Measurements from ENCODE around the gene PRPS1L1.

PRPS1L1 gene

DNA sequence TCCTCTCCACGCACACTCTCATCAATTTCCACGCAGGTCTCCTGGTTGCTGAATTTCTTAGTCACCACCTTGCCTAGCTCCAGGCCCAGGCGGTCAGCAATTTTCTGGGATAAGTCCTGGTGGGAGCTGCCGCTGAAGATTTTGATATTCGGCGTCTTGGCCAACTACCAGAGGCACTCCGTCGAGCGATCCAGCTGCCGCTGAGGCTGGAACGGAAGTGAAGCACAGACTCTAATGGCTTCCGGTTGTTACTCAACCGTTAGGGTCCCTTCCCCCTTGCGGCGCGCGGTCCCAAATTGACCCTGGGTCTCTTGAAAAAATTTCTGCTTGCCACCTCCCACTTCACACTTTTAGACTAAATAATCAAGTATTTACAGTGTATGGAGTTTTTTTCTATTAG, at the start of gene PRPS1L1:
PRPS1L1 (minus strand) TSS at position 219 of the 400 bp plus-strand sequence.
- Histone ChIP-seq H3K27ac (ENCODE audit: low read depth, low read length) (no peak within 1 kb of the TSS), H3K4me1 (ENCODE audit: control insufficient read depth, insufficient read depth, low read length) (no peaks in the 10 kb centered on the region), H3K36me3 (ENCODE audit: control insufficient read depth, insufficient read depth, low read length) (no peaks in the 10 kb centered on the region), H3K27me3 (ENCODE audit: control insufficient read depth, insufficient read depth, low read length) (no peaks in the 10 kb centered on the region), H3K9me3 (ENCODE audit: control insufficient read depth, insufficient read depth, low read length) (no peaks in the 10 kb centered on the region), H3K9ac (ENCODE audit: low read depth, low read length) (no peak within 1 kb of the TSS), H3K4me3 (ENCODE audit: low read depth, low read length) (no peak within 1 kb of the TSS)

DNA sequence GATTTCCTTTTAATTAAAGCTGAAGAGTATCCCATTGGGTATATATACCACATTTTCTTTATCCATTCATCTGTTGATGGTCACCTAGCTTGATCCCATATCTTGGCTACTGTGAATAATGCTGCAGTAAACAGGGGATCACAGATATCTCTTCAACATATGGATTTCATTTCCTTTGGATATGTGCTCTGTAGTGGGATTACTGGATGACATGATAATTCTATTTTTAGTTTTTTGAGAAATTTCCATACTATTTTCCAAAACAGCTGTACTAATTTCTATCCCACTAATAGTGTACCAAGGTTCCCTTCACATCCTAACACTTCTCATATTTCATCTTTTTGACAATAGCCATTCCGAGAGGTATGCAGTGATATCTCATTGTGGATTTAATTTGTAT, 48.8 kb upstream of the PRPS1L1 start:
- Histone ChIP-seq H3K36me3 (ENCODE audit: control insufficient read depth, insufficient read depth, low read length) (no peaks in the 10 kb centered on the region), H3K9me3 (ENCODE audit: control insufficient read depth, insufficient read depth, low read length) (no peaks in the 10 kb centered on the region), H3K27me3 (ENCODE audit: control insufficient read depth, insufficient read depth, low read length) (no peaks in the 10 kb centered on the region), H3K4me3 (ENCODE audit: low read depth, low read length) (no peak overlapping the region), H3K27ac (ENCODE audit: low read depth, low read length) (no peak overlapping the region), H3K4me1 (ENCODE audit: control insufficient read depth, insufficient read depth, low read length) (no peaks in the 10 kb centered on the region), H3K9ac (ENCODE audit: low read depth, low read length) (no peak overlapping the region)

- no peaks in the 10 kb centered on the region for H3K36me3 ChIP-seq (ENCODE audit: control insufficient read depth, insufficient read depth, low read length)
- no peak overlapping the region for H3K9ac ChIP-seq (ENCODE audit: low read depth, low read length)
- H3K27me3 ChIP-seq (ENCODE audit: control insufficient read depth, insufficient read depth, low read length) = no peaks in the 10 kb centered on the region
- no peak overlapping the region for H3K4me3 ChIP-seq (ENCODE audit: low read depth, low read length)
- no peak overlapping the region for H3K27ac ChIP-seq (ENCODE audit: low read depth, low read length)
- H3K4me1 ChIP-seq (ENCODE audit: control insufficient read depth, insufficient read depth, low read length) = no peaks in the 10 kb centered on the region
- H3K9me3 ChIP-seq (ENCODE audit: control insufficient read depth, insufficient read depth, low read length) = no peaks in the 10 kb centered on the region
These were observed 41.1 kb upstream of the PRPS1L1 start for GRCh38 chr7:18068745-18069144.

- H3K36me3 ChIP-seq (ENCODE audit: control insufficient read depth, insufficient read depth, low read length) = no peaks in the 10 kb centered on the region
- no peaks in the 10 kb centered on the region for H3K9me3 ChIP-seq (ENCODE audit: control insufficient read depth, insufficient read depth, low read length)
- no peak overlapping the region for H3K4me3 ChIP-seq (ENCODE audit: low read depth, low read length)
- no peaks in the 10 kb centered on the region for H3K27me3 ChIP-seq (ENCODE audit: control insufficient read depth, insufficient read depth, low read length)
- H3K27ac ChIP-seq (ENCODE audit: low read depth, low read length) = no peak overlapping the region
- H3K4me1 ChIP-seq (ENCODE audit: control insufficient read depth, insufficient read depth, low read length) = no peaks in the 10 kb centered on the region
- no peak overlapping the region for H3K9ac ChIP-seq (ENCODE audit: low read depth, low read length)
These were observed 36.7 kb upstream of the PRPS1L1 start for GRCh38 chr7:18064242-18064838.

GRCh38 chr7:18063149-18063901, 35.7 kb upstream of the PRPS1L1 start:
- Histone ChIP-seq H3K9me3 (ENCODE audit: control insufficient read depth, insufficient read depth, low read length) (no peaks in the 10 kb centered on the region), H3K9ac (ENCODE audit: low read depth, low read length) (no peak overlapping the region), H3K27me3 (ENCODE audit: control insufficient read depth, insufficient read depth, low read length) (no peaks in the 10 kb centered on the region), H3K36me3 (ENCODE audit: control insufficient read depth, insufficient read depth, low read length) (no peaks in the 10 kb centered on the region), H3K4me1 (ENCODE audit: control insufficient read depth, insufficient read depth, low read length) (peaks cover 3% of the 10 kb centered on the region; the same call in 1 of the 2 replicates), H3K4me3 (ENCODE audit: low read depth, low read length) (no peak overlapping the region), H3K27ac (ENCODE audit: low read depth, low read length) (no peak overlapping the region)

GRCh38 chr7:18059171-18059570, 31.5 kb upstream of the PRPS1L1 start:
- no peak overlapping the region for H3K9ac ChIP-seq (ENCODE audit: low read depth, low read length)
- H3K36me3 ChIP-seq (ENCODE audit: control insufficient read depth, insufficient read depth, low read length) = no peaks in the 10 kb centered on the region
- peaks cover 3% of the 10 kb centered on the region; the same call in 1 of the 2 replicates for H3K4me1 ChIP-seq (ENCODE audit: control insufficient read depth, insufficient read depth, low read length)

GRCh38 chr7:18053941-18054340, 26.3 kb upstream of the PRPS1L1 start:
- no peaks in the 10 kb centered on the region for H3K9me3 ChIP-seq (ENCODE audit: control insufficient read depth, insufficient read depth, low read length)
- H3K27me3 ChIP-seq (ENCODE audit: control insufficient read depth, insufficient read depth, low read length) = no peaks in the 10 kb centered on the region
- H3K9ac ChIP-seq (ENCODE audit: low read depth, low read length) = no peak overlapping the region
- no peaks in the 10 kb centered on the region for H3K4me1 ChIP-seq (ENCODE audit: control insufficient read depth, insufficient read depth, low read length)
- H3K27ac ChIP-seq (ENCODE audit: low read depth, low read length) = no peak overlapping the region
- H3K36me3 ChIP-seq (ENCODE audit: control insufficient read depth, insufficient read depth, low read length) = no peaks in the 10 kb centered on the region
- no peak overlapping the region for H3K4me3 ChIP-seq (ENCODE audit: low read depth, low read length)

More at GRCh38 chr7:18059171-18059570, 31.5 kb upstream of the PRPS1L1 start:
- Histone ChIP-seq H3K27ac (ENCODE audit: low read depth, low read length) (no peak overlapping the region), H3K27me3 (ENCODE audit: control insufficient read depth, insufficient read depth, low read length) (no peaks in the 10 kb centered on the region), H3K4me3 (ENCODE audit: low read depth, low read length) (no peak overlapping the region), H3K9me3 (ENCODE audit: control insufficient read depth, insufficient read depth, low read length) (no peaks in the 10 kb centered on the region)

DNA sequence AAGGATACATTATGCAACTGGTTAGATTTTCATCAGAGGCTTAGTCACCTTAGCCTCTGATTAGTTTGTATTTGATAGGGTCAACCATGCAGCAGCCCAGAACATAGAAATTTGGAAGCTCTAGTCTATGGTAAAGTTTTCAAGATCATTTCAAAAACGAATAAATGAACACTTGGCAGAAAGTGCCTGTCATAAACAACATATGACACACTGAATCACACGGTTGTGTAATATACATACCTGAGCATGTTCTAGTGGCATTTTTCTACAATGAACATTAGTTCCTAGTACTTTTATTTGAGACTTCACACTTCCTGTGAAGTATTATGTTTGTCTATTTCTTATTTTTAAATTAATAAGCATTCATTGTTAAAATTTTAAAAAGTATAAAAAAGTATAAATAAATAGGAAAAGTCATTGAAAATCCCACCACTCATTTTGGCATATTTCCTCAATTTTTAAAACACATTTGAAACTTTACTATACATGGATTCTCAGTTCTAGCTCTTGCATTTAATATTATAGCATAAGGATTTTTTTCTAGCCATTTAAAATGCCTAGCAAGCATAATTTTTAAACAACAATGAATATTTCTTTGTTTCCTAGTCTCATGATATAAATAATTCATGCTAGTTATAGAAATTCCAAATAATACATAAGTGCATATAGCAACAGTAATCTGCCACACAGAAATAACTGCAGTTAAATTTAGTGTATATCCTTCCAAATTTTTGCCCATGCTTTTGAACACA, 25.7 kb upstream of the PRPS1L1 start:
- no peak overlapping the region for H3K4me3 ChIP-seq (ENCODE audit: low read depth, low read length)
- H3K27ac ChIP-seq (ENCODE audit: low read depth, low read length) = no peak overlapping the region
- no peaks in the 10 kb centered on the region for H3K4me1 ChIP-seq (ENCODE audit: control insufficient read depth, insufficient read depth, low read length)
- no peaks in the 10 kb centered on the region for H3K9me3 ChIP-seq (ENCODE audit: control insufficient read depth, insufficient read depth, low read length)
- no peaks in the 10 kb centered on the region for H3K27me3 ChIP-seq (ENCODE audit: control insufficient read depth, insufficient read depth, low read length)
- H3K36me3 ChIP-seq (ENCODE audit: control insufficient read depth, insufficient read depth, low read length) = no peaks in the 10 kb centered on the region
- H3K9ac ChIP-seq (ENCODE audit: low read depth, low read length) = no peak overlapping the region

GRCh38 chr7:18049262-18049661, 21.6 kb upstream of the PRPS1L1 start:
- H3K36me3 ChIP-seq (ENCODE audit: control insufficient read depth, insufficient read depth, low read length) = no peaks in the 10 kb centered on the region
- H3K9me3 ChIP-seq (ENCODE audit: control insufficient read depth, insufficient read depth, low read length) = no peaks in the 10 kb centered on the region
- no peak overlapping the region for H3K27ac ChIP-seq (ENCODE audit: low read depth, low read length)
- H3K4me1 ChIP-seq (ENCODE audit: control insufficient read depth, insufficient read depth, low read length) = no peaks in the 10 kb centered on the region
- no peak overlapping the region for H3K4me3 ChIP-seq (ENCODE audit: low read depth, low read length)
- H3K27me3 ChIP-seq (ENCODE audit: control insufficient read depth, insufficient read depth, low read length) = no peaks in the 10 kb centered on the region
- H3K9ac ChIP-seq (ENCODE audit: low read depth, low read length) = no peak overlapping the region

DNA sequence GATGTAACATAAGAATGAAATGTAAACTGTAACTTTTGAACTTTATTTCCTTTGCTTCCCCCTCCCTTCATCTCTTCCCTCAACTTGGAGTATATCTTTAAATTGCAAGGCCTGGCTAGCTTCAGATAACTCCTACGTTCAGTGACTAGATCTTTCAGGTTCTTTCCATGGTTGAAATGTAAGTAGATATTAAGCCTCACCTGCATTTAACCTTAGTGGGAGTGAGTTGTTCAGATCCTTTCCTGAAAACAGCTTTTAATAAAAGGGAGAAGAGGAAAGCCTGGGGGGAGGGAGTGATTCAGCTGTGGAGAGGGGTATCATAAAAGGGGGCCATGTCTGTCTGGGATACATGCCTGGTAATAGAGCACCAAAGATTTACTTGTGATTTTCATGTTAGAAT, 19.0 kb upstream of the PRPS1L1 start:
- H3K36me3 ChIP-seq (ENCODE audit: control insufficient read depth, insufficient read depth, low read length) = no peaks in the 10 kb centered on the region
- H3K4me1 ChIP-seq (ENCODE audit: control insufficient read depth, insufficient read depth, low read length) = no peaks in the 10 kb centered on the region
- H3K4me3 ChIP-seq (ENCODE audit: low read depth, low read length) = no peak overlapping the region
- H3K9me3 ChIP-seq (ENCODE audit: control insufficient read depth, insufficient read depth, low read length) = no peaks in the 10 kb centered on the region
- no peak overlapping the region for H3K9ac ChIP-seq (ENCODE audit: low read depth, low read length)
- H3K27me3 ChIP-seq (ENCODE audit: control insufficient read depth, insufficient read depth, low read length) = no peaks in the 10 kb centered on the region
- H3K27ac ChIP-seq (ENCODE audit: low read depth, low read length) = no peak overlapping the region

GRCh38 chr7:18045171-18045570, 17.5 kb upstream of the PRPS1L1 start:
- no peaks in the 10 kb centered on the region for H3K36me3 ChIP-seq (ENCODE audit: control insufficient read depth, insufficient read depth, low read length)
- no peaks in the 10 kb centered on the region for H3K27me3 ChIP-seq (ENCODE audit: control insufficient read depth, insufficient read depth, low read length)
- no peaks in the 10 kb centered on the region for H3K4me1 ChIP-seq (ENCODE audit: control insufficient read depth, insufficient read depth, low read length)
- no peak overlapping the region for H3K9ac ChIP-seq (ENCODE audit: low read depth, low read length)
- H3K4me3 ChIP-seq (ENCODE audit: low read depth, low read length) = no peak overlapping the region
- no peaks in the 10 kb centered on the region for H3K9me3 ChIP-seq (ENCODE audit: control insufficient read depth, insufficient read depth, low read length)
- no peak overlapping the region for H3K27ac ChIP-seq (ENCODE audit: low read depth, low read length)
